K562 (cell line): Measurements from ENCODE around the gene SERPINB11. TPM values are rescaled to one million over a fixed set of nuclear protein-coding genes. Genes with fewer than 3 reads are reported as not detected.

ENCODE experiments used
- ATAC-seq: fragments of 200-7000 bp; cut with Tn5 transposase; 3 replicates; pipeline ENCODE4 v1.9.1; 2020; ENCODE audit warnings: moderate library complexity
- BruUV-seq: library from RNA; stranded (reverse); fragments of 400-500 nt; replicated peaks from 2 replicates; lab custom pipeline; 2021; lab: Mats Ljungman, UMichigan
- CTCF ChIA-PET: fragments of 300-600 bp; formaldehyde crosslinking; extraction: SDS; loops from one replicate; lab custom pipeline; 2021; ENCODE audit warnings: low intra/inter-chr PET ratio; lab: Yijun Ruan, JAX
- POLR2A ChIA-PET: fragments of 300-600, 350-650 bp; sonication (Branson Sonifier 250); formaldehyde crosslinking; extraction: SDS; loops from one replicate; lab custom pipeline; 2021; ENCODE audit warnings: antibody characterized with exemption, inconsistent platforms; lab: Yijun Ruan, JAX
- DNase-seq, 4 experiments: peaks; one replicate each; pipeline versions ENCODE4 v3.0.0 to v3.0.0-alpha.2; 2011 to 2018; ENCODE audit warnings: low spot score in 3 of 4, mixed read lengths in 3 of 4; ENCODE audit errors: extremely low read depth in 1 of 4
- FAIRE-seq: peaks from 2 replicates; lab custom pipeline; 2011; peaks lifted over from hg19 to GRCh38; lab: Jason Lieb, UNC
- H2AFZ ChIP-seq: 2 replicates; pipeline ENCODE4 v1.6.0; 2011; ENCODE audit warnings: low read depth, low read length, control low read depth, inconsistent platforms
- H3K27ac ChIP-seq: fragments of 200-600 bp; 3 replicates; pipeline ENCODE4 v1.8.0; 2011; ENCODE audit warnings: low read depth, mild to moderate bottlenecking, control low read depth, inconsistent platforms, low read length, moderate library complexity, mixed read lengths; ENCODE audit errors: extremely low read depth
- H3K27me3 ChIP-seq, 2 experiments: fragments of 300-600 bp in 1 of 2; 2 replicates in 1 of 2; 3 replicates in 1 of 2; pipeline versions ENCODE4 v1.6.0 to v1.8.0; 2011; ENCODE audit warnings: inconsistent platforms in 2 of 2, low read length in 2 of 2, mild to moderate bottlenecking in 1 of 2, mixed read lengths in 1 of 2, moderate library complexity in 1 of 2; ENCODE audit not compliant: control insufficient read depth in 2 of 2, insufficient read depth in 2 of 2
- H3K36me3 ChIP-seq: fragments of 300-600 bp; 3 replicates; pipeline ENCODE4 v1.8.0; 2011; ENCODE audit warnings: mild to moderate bottlenecking, low read length, inconsistent platforms; ENCODE audit not compliant: control insufficient read depth, insufficient read depth
- H3K4me1 ChIP-seq, 2 experiments: fragments of 200-600 bp in 1 of 2; replicated peaks in 1 of 2; 2 replicates in 1 of 2; 3 replicates in 1 of 2; pipeline versions ENCODE4 v1.5.1 to v1.8.0; 2011; ENCODE audit warnings: inconsistent platforms in 2 of 2, low read length in 2 of 2, mild to moderate bottlenecking in 1 of 2, mixed read lengths in 1 of 2, moderate library complexity in 1 of 2; ENCODE audit not compliant: control insufficient read depth in 2 of 2, insufficient read depth in 2 of 2
- H3K4me2 ChIP-seq: 2 replicates; pipeline ENCODE4 v1.6.1; 2011; ENCODE audit warnings: low read length, control low read depth, inconsistent platforms, mixed read lengths; ENCODE audit not compliant: insufficient read depth
- H3K4me3 ChIP-seq: fragments of 200-600 bp; sonication (generic), shearing (Covaris generic); 2 replicates; pipeline ENCODE4 v1.5.1; 2016; ENCODE audit warnings: control low read depth, inconsistent platforms
- H3K79me2 ChIP-seq: fragments of 200-600 bp; 3 replicates; pipeline ENCODE4 v1.8.0; 2011; ENCODE audit warnings: low read length, inconsistent platforms; ENCODE audit not compliant: control insufficient read depth, insufficient read depth
- H3K9ac ChIP-seq, 2 experiments: 2 replicates each; pipeline versions ENCODE4 v1.6.0 to v1.6.1; 2011; ENCODE audit warnings: low read depth in 2 of 2, low read length in 2 of 2, control low read depth in 1 of 2, inconsistent platforms in 1 of 2, mild to moderate bottlenecking in 1 of 2, mixed read lengths in 1 of 2; ENCODE audit not compliant: insufficient read depth in 1 of 2
- H3K9me1 ChIP-seq: one replicate; pipeline ENCODE4 v1.6.0; 2011; ENCODE audit warnings: inconsistent platforms, mild to moderate bottlenecking, low read length, moderate library complexity; ENCODE audit not compliant: control insufficient read depth, insufficient read depth
- H3K9me3 ChIP-seq: replicated peaks from 2 replicates; pipeline ENCODE4 v1.5.1; 2011; ENCODE audit warnings: low read depth, low read length, inconsistent platforms; ENCODE audit not compliant: control insufficient read depth, insufficient read depth
- H4K20me1 ChIP-seq: replicated peaks from 2 replicates; pipeline ENCODE4 v1.6.1; 2011; ENCODE audit warnings: low read length, inconsistent platforms, mixed read lengths; ENCODE audit not compliant: control insufficient read depth, insufficient read depth
- BRCA1 ChIP-seq, 2 experiments: fragments of 450-650 bp in 1 of 2; sonication (generic) in 1 of 2; formaldehyde crosslinking in 1 of 2; IDR thresholded peaks; 2 replicates each; pipeline versions ENCODE4 v1.5.0 to v1.6.1; 2017 to 2020; ENCODE audit warnings: mild to moderate bottlenecking in 1 of 2, missing genetic modification reagents in 1 of 2
- CCAR2 ChIP-seq: fragments of 200-400 bp; formaldehyde crosslinking; IDR thresholded peaks from 2 replicates; pipeline ENCODE4 v1.6.1; 2017; ENCODE audit warnings: mild to moderate bottlenecking, low read depth, low read length
- CHD2 ChIP-seq: IDR thresholded peaks from 2 replicates; pipeline ENCODE4 v1.6.1; 2011; ENCODE audit warnings: low read depth, low read length
- FOXP1 ChIP-seq: sonication (generic); formaldehyde crosslinking; IDR thresholded peaks from 2 replicates; pipeline ENCODE4 v1.8.0; 2022; ENCODE audit warnings: mild to moderate bottlenecking, missing genetic modification reagents
- GATA2 ChIP-seq: sonication (generic); formaldehyde crosslinking; IDR thresholded peaks from 2 replicates; pipeline ENCODE4 v1.4.0; 2020; ENCODE audit warnings: mild to moderate bottlenecking, missing genetic modification reagents
- MEF2A ChIP-seq: IDR thresholded peaks from 2 replicates; pipeline ENCODE4 v1.6.1; 2011; ENCODE audit warnings: low read depth, mild to moderate bottlenecking, low read length, moderate library complexity; ENCODE audit not compliant: control insufficient read depth
- MLLT1 ChIP-seq, 2 experiments: fragments of 450-650 bp; IDR thresholded peaks; 2 replicates each; pipeline ENCODE4 v1.6.1; 2016
- NFIX ChIP-seq: fragments of 250-450 bp; sonication (Bioruptor Pico); IDR thresholded peaks from 2 replicates; pipeline ENCODE4 v1.4.0; 2020; ENCODE audit warnings: low read depth, mild to moderate bottlenecking, moderate library complexity
- RUNX1 ChIP-seq: sonication (generic); IDR thresholded peaks from 2 replicates; pipeline ENCODE4 v1.6.1; 2016; ENCODE audit warnings: antibody characterized with exemption, low read depth
- SMAD4 ChIP-seq: fragments of 250-450 bp; sonication (Bioruptor Pico); conservative IDR thresholded peaks from 2 replicates; pipeline ENCODE4 v1.8.0; 2021; ENCODE audit warnings: inconsistent platforms, mild to moderate bottlenecking, moderate library complexity
- THRB ChIP-seq: fragments of 450-650 bp; formaldehyde crosslinking; conservative IDR thresholded peaks from 2 replicates; pipeline ENCODE4 v1.4.0; 2022; ENCODE audit warnings: mild to moderate bottlenecking, missing genetic modification characterization
- ZFX ChIP-seq: sonication (generic); formaldehyde crosslinking; IDR thresholded peaks from 2 replicates; pipeline ENCODE4 v1.8.0; 2022; ENCODE audit warnings: mild to moderate bottlenecking, missing genetic modification reagents, moderate library complexity
- ZNF431 ChIP-seq: sonication (generic); formaldehyde crosslinking; IDR thresholded peaks from 2 replicates; pipeline ENCODE4 v1.8.0; 2022; ENCODE audit warnings: mild to moderate bottlenecking, missing genetic modification reagents
- ZNF518B ChIP-seq: fragments of 250-450 bp; sonication (Bioruptor Pico); IDR thresholded peaks from 2 replicates; pipeline ENCODE4 v1.5.0; 2021; ENCODE audit warnings: mild to moderate bottlenecking, moderate library complexity
- WGBS: fragments of 100-300 bp; shearing (Covaris generic); methylation state at CpG from one replicate; pipeline ENCODE4 v1.1.6; 2016; ENCODE audit warnings: low coverage, mixed read lengths; ENCODE audit not compliant: insufficient coverage; ENCODE audit errors: missing lambda C conversion rate; 5-methylcytosine and 5-hydroxymethylcytosine counted together
- in situ Hi-C: fragments of 300-500 bp; cut with MboI; formaldehyde crosslinking; loops from 4 replicates; pipeline ENCODE4 v1.15.0; 2018; ENCODE audit warnings: inconsistent platforms, mixed read lengths
- intact Hi-C: fragments of 100-400 bp; cut with micrococcal nuclease; formaldehyde crosslinking; loops from 2 replicates; pipeline ENCODE4 v1.14.2; 2022
- polyA plus RNA-seq, 8 experiments: library from polyadenylated mRNA; depleted of rRNA in 4 of 8; stranded (reverse) in 5 of 8; unstranded in 3 of 8; fragments of >200 nt; fragmentation: Nextera tagmentation in 2 of 8; fragmentation: Illumina TruSeq in 1 of 8; extraction: Ambion mirVana in 2 of 8; extraction: Trizol in 1 of 8; gene quantifications; 2 replicates each; pipeline versions ENCODE4 v1.2.1 to v1.2.3, GENCODE V29; 2011 to 2014; ENCODE audit warnings: inconsistent platforms in 1 of 8, missing spikeins in 1 of 8
- total RNA-seq, 7 experiments: library from RNA; depleted of rRNA in 6 of 7; stranded (reverse); fragments of >200 nt in 6 of 7; fragmentation: Illumina TruSeq in 2 of 7; extraction: Trizol in 2 of 7; gene quantifications; 2 replicates each; pipeline versions ENCODE4 v1.2.1 to v1.2.3, GENCODE V29; 2011 to 2021; ENCODE audit warnings: low replicate concordance in 1 of 7
- TF ChIP-seq, protein P1 (sequence below): sonication (generic); formaldehyde crosslinking; IDR thresholded peaks from 2 replicates; pipeline ENCODE4 v1.8.1; 2022; ENCODE audit warnings: missing genetic modification reagents

The SERPINB11 gene
- total and polyA plus RNA-seq, 9 of the 15 experiments (the other 6 are each of a cell fraction or from before 2014, with no cell fraction given) = not detected

DNA sequence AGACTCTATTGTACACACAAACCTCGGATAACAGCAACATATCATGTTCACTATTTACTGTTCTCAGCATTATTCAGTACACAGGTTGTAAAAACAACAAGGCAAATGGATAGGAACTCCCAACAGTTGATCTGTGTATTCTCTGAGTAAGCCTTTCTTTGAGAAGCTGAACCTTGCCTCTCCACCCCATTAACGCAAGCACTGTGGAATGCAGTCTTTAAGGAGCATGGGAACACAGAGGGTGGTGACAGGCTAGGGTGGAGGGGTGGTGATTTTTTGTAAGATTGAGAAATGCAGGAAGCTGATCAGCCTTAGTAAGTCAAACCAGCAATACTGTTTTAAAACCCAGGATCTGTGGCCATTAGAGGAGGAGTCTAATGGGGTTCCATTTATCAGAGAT lies 19.6 kb upstream of the SERPINB11 start (continued):
- TF ChIP-seq ZFX (CRISPR knock-in tag) (no peak), BRCA1 (IDR thresholded peaks at IDR 0.05) (no peak), BRCA1 (CRISPR knock-in tag; IDR thresholded peaks at IDR 0.05) (no peak), FOXP1 (CRISPR knock-in tag) (no peak), NFIX (no peak), SMAD4 (no peak), CHD2 (no peak), MLLT1 (IDR thresholded peaks at IDR 0.05) (no peak), ZNF431 (CRISPR knock-in tag) (no peak), THRB (CRISPR knock-in tag) (no peak), GATA2 (CRISPR knock-in tag) (no peak)

DNA sequence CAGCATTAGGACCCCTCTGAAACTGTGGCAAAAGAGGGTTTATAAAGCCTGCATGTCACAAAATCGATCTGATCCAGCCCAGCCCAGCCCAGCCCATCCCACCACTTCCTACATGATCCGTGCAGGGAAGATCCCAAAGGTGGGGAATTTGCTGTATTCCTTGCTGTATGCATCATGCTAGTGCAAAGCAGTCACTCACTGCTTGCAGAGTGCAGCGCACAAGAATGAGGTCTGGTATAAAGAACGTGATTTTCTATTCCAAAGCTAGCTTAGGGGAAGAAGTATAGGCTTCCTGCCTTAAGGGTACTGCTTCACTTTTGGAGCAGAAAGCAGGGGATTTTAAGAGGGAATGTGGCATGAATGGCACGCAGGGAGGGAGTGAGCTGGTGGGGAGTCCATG lies 18.9 kb upstream of the SERPINB11 start:
- Histone ChIP-seq H3K9me1 (no peaks in the 10 kb centered on the region), H3K9me3 (no peaks in the 10 kb centered on the region), H3K4me2 (no peak overlapping the region), H3K9ac (no peak overlapping the region), H2AFZ (no peak overlapping the region), H3K4me1 (no peaks in the 10 kb centered on the region), H4K20me1 (no peaks in the 10 kb centered on the region), H3K4me3 (no peak overlapping the region), H3K36me3 (no peaks in the 10 kb centered on the region), H3K27me3 (no peaks in the 10 kb centered on the region), H3K79me2 (no peaks in the 10 kb centered on the region), H3K27ac (no peak overlapping the region)
- ChIA-PET POLR2A (no interaction called here), CTCF (no interaction called here)
- in situ Hi-C loops (no loop called here), intact Hi-C loops (no loop called here)
- DNase-seq (no peak), ATAC-seq (no peak), FAIRE-seq (no peak)
- no TSS peak for BruUV-seq
- WGBS = 2% methylated on average over 5 of the region's 5 CpGs
- TF ChIP-seq CCAR2 (no peak), MEF2A (no peak), RUNX1 (no peak), ZNF518B (no peak)
- TF ChIP-seq, protein P1, sequence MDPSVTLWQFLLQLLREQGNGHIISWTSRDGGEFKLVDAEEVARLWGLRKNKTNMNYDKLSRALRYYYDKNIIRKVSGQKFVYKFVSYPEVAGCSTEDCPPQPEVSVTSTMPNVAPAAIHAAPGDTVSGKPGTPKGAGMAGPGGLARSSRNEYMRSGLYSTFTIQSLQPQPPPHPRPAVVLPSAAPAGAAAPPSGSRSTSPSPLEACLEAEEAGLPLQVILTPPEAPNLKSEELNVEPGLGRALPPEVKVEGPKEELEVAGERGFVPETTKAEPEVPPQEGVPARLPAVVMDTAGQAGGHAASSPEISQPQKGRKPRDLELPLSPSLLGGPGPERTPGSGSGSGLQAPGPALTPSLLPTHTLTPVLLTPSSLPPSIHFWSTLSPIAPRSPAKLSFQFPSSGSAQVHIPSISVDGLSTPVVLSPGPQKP (CRISPR knock-in tag) = no peak
